ENCODE results near the gene ICAM3.

- TF ChIP-seq, protein P1, sequence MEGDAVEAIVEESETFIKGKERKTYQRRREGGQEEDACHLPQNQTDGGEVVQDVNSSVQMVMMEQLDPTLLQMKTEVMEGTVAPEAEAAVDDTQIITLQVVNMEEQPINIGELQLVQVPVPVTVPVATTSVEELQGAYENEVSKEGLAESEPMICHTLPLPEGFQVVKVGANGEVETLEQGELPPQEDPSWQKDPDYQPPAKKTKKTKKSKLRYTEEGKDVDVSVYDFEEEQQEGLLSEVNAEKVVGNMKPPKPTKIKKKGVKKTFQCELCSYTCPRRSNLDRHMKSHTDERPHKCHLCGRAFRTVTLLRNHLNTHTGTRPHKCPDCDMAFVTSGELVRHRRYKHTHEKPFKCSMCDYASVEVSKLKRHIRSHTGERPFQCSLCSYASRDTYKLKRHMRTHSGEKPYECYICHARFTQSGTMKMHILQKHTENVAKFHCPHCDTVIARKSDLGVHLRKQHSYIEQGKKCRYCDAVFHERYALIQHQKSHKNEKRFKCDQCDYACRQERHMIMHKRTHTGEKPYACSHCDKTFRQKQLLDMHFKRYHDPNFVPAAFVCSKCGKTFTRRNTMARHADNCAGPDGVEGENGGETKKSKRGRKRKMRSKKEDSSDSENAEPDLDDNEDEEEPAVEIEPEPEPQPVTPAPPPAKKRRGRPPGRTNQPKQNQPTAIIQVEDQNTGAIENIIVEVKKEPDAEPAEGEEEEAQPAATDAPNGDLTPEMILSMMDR (IDR thresholded peaks at IDR 0.05) = no peak
- TF ChIP-seq POLR2A (IDR thresholded peaks at IDR 0.05) = no peak
Measured at GRCh38 chr19:10299545-10300458, 39.6 kb downstream of the ICAM3 start.

Measured in adrenal gland (tissue), 5 donors.